ENCODE measurements around the gene GRAMD4.

GRAMD4 gene

DNA sequence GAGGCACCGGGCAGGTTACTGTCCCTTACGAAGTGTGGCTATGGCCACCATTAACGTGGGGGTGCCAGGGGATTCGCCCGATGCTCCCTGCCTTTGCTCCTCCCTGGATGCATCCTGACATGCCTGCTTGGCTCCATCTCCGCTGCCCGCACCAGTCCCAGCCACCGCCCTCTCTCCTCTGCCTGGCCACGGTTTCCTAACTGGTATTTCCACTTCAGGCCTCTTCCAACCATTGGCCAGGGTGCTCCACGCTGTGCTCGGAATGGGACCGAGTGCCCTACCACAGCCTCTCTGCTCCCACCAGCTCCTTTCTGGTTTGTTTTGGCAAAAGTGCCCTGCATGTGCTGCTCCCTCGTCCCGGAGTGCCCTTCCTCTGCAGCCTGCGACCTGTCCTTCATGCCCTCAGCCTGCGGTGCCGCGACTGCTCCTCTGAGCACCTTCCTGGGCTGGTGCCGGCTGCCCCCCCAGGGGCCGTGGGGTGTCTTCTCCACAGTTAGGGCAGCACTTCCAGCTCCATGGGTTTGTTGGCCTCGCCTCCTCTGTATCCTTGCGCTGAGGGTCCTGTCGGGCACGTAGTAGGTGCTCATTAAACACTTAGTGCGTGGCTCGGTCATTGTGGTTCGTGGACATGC is 12.6 kb upstream of the GRAMD4 start:
- no peak for FAIRE-seq
- TF ChIP-seq POLR2A (IDR thresholded peaks at IDR 0.05; ENCODE audit: low read depth, low read length) (no peak), TAF1 (IDR thresholded peaks at IDR 0.05; ENCODE audit: low read depth, low read length) (no peak), PAX5 (IDR thresholded peaks at IDR 0.05; ENCODE audit: insufficient read depth, low read length, severe bottlenecking) (no peak), POU2F2 (IDR thresholded peaks at IDR 0.05; ENCODE audit: low read depth, low read length) (no peak), SPI1 (IDR thresholded peaks at IDR 0.05; ENCODE audit: low read depth, low read length) (no peak), POLR2AphosphoS5 (IDR thresholded peaks at IDR 0.05; ENCODE audit: low read depth, low read length) (no peak)

DNA sequence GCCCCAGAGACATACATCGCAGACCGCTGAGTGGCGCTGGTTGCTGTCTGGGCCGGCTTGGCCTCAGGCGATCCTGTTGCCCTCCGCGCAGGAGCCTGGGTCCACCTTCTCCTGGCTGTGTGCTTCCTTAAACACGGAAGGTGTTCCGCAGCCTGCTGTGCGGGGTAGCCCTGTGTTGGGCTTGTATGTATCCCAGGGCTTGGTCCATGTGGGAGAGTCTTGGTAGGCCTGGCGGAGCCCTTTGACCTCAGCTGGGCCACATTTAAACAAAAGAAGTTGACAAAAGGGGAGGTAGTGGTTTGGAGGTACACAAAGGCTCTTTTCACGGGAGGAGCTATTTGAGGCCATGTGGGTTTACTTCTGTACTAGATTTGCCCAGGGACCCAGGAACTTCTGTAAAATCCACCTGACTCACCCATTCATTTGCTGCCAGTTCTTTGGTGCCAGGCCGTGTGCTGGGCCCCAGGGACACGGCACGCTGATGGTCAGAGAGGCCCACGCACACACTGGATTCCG is 11.0 kb upstream of the GRAMD4 start:
- FAIRE-seq: no peak
- DNase-seq (ENCODE audit: insufficient read length, low spot score): no peak
- TF ChIP-seq POLR2AphosphoS5 (IDR thresholded peaks at IDR 0.05; ENCODE audit: low read depth, low read length) (no peak), TAF1 (IDR thresholded peaks at IDR 0.05; ENCODE audit: low read depth, low read length) (no peak), POU2F2 (IDR thresholded peaks at IDR 0.05; ENCODE audit: low read depth, low read length) (no peak), POLR2A (IDR thresholded peaks at IDR 0.05; ENCODE audit: low read depth, low read length) (no peak), SPI1 (IDR thresholded peaks at IDR 0.05; ENCODE audit: low read depth, low read length) (no peak), PAX5 (IDR thresholded peaks at IDR 0.05; ENCODE audit: insufficient read depth, low read length, severe bottlenecking) (no peak)

More for the DNA sequence above, 12.6 kb upstream of the GRAMD4 start:
- no peak for DNase-seq (ENCODE audit: insufficient read length, low spot score)

DNA sequence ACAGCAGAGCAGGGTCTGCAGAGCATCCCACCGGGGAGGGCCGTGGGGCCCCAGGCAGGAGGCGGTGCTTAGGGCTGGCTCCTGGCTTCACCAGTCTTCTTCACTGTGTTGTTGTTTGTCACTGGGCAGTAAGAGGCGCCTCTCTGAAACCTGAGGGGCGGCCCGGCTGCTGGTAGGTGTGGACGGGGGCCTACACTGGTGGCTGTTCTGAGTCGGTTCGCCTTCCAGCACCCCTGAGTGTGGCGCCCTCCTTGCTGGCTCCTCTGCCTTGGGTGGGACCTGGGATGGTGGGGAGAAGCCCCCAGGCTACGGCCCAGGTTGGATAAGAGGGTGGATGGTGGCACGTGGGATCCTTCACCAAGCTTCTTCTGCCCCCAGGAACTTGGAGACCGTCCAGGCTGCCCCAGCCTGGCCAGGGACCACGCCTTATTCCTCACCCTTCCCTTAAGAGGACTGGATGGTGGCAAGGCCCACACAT is 10.4 kb upstream of the GRAMD4 start:
- no peak for TF ChIP-seq TAF1 (IDR thresholded peaks at IDR 0.05; ENCODE audit: low read depth, low read length)
- no peak for TF ChIP-seq SPI1 (IDR thresholded peaks at IDR 0.05; ENCODE audit: low read depth, low read length)
- no peak for TF ChIP-seq POLR2A (IDR thresholded peaks at IDR 0.05; ENCODE audit: low read depth, low read length)
- TF ChIP-seq POLR2AphosphoS5 (IDR thresholded peaks at IDR 0.05; ENCODE audit: low read depth, low read length): no peak
- no peak for TF ChIP-seq PAX5 (IDR thresholded peaks at IDR 0.05; ENCODE audit: insufficient read depth, low read length, severe bottlenecking)
- no peak for TF ChIP-seq POU2F2 (IDR thresholded peaks at IDR 0.05; ENCODE audit: low read depth, low read length)
- no peak for FAIRE-seq
- DNase-seq (ENCODE audit: insufficient read length, low spot score): no peak

DNA sequence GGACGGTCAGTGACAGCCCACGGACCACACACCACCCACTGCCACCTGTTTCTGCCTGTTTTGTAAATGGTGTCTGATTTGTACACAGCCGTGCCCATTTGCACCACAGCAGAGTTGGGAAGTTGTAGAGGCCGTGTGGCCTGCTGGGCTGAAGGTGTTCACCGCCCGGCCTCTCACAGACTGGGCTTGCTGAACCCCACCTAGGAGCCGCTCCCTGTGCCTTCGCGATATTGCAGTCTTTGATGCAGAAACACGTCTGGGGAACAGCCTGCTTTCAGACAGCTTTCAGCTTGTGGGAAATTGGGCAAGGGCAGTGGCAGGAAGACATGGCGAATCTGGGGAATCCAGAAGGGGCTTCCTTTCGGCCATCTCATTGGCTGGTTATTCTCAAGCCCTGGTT is 9.8 kb upstream of the GRAMD4 start:
- TF ChIP-seq POU2F2 (IDR thresholded peaks at IDR 0.05; ENCODE audit: low read depth, low read length): no peak
- no peak for TF ChIP-seq TAF1 (IDR thresholded peaks at IDR 0.05; ENCODE audit: low read depth, low read length)
- TF ChIP-seq POLR2A (IDR thresholded peaks at IDR 0.05; ENCODE audit: low read depth, low read length): no peak
- no peak for TF ChIP-seq POLR2AphosphoS5 (IDR thresholded peaks at IDR 0.05; ENCODE audit: low read depth, low read length)
- no peak for TF ChIP-seq SPI1 (IDR thresholded peaks at IDR 0.05; ENCODE audit: low read depth, low read length)
- TF ChIP-seq PAX5 (IDR thresholded peaks at IDR 0.05; ENCODE audit: insufficient read depth, low read length, severe bottlenecking): no peak
- no peak for DNase-seq (ENCODE audit: insufficient read length, low spot score)
- FAIRE-seq: no peak

DNA sequence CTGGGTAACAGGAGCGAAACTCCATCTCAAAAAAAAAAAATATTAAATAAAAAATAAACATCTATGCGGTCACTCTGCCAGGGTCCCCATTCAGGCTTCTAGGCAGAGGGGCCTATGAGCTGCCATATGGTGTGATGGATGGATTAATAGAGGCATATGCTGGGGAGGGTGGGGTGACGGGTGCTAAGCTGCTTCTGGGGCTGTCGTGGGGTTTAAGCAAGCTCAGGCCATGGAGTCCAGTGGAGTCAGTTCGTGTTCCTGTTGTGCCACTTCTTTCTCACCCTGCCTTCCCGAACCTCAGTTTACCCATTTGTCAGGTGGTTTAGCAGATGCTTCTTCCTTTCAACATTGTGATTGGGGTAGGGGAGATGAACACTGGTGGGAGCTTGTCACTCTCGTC is 9.0 kb upstream of the GRAMD4 start:
- TF ChIP-seq TAF1 (IDR thresholded peaks at IDR 0.05; ENCODE audit: low read depth, low read length): no peak
- no peak for TF ChIP-seq POLR2A (IDR thresholded peaks at IDR 0.05; ENCODE audit: low read depth, low read length)
- no peak for TF ChIP-seq POU2F2 (IDR thresholded peaks at IDR 0.05; ENCODE audit: low read depth, low read length)
- no peak for TF ChIP-seq PAX5 (IDR thresholded peaks at IDR 0.05; ENCODE audit: insufficient read depth, low read length, severe bottlenecking)
- TF ChIP-seq POLR2AphosphoS5 (IDR thresholded peaks at IDR 0.05; ENCODE audit: low read depth, low read length): no peak
- no peak for TF ChIP-seq SPI1 (IDR thresholded peaks at IDR 0.05; ENCODE audit: low read depth, low read length)
- FAIRE-seq: no peak
- DNase-seq (ENCODE audit: insufficient read length, low spot score): no peak

DNA sequence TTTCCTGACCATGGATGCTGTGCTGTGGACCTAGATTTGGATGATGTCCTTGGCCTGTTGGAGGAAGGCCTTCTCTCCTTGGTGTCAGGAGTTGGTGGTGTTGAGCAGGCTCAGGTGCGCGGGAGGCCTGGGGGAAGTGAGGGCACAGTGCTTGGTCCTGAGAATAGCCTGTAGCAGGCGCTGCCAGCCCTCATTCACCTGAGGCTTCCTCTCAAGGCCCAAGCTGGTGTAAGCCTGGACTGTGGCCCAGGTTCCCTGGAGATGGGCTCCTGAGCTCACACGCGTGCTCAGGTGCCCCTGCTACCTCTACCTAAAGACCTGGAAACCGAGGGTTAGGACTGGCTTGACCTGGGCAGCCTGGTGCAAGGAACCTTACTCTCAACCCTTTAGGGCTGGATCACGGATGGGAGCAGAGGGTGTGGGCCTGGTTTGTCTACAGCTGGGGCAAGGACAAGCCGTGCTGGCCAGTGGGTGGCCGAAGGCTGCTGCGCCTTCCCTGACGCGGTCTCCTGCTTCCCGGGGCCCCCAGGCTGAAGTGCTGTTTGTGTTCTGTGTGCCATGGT is 7.8 kb upstream of the GRAMD4 start:
- DNase-seq (ENCODE audit: insufficient read length, low spot score): no peak
- FAIRE-seq: peak; percentile 93
- TF ChIP-seq SPI1 (IDR thresholded peaks at IDR 0.05; ENCODE audit: low read depth, low read length): no peak
- TF ChIP-seq POLR2AphosphoS5 (IDR thresholded peaks at IDR 0.05; ENCODE audit: low read depth, low read length): no peak
- no peak for TF ChIP-seq POLR2A (IDR thresholded peaks at IDR 0.05; ENCODE audit: low read depth, low read length)
- TF ChIP-seq POU2F2 (IDR thresholded peaks at IDR 0.05; ENCODE audit: low read depth, low read length): no peak
- no peak for TF ChIP-seq TAF1 (IDR thresholded peaks at IDR 0.05; ENCODE audit: low read depth, low read length)
- no peak for TF ChIP-seq PAX5 (IDR thresholded peaks at IDR 0.05; ENCODE audit: insufficient read depth, low read length, severe bottlenecking)

DNA sequence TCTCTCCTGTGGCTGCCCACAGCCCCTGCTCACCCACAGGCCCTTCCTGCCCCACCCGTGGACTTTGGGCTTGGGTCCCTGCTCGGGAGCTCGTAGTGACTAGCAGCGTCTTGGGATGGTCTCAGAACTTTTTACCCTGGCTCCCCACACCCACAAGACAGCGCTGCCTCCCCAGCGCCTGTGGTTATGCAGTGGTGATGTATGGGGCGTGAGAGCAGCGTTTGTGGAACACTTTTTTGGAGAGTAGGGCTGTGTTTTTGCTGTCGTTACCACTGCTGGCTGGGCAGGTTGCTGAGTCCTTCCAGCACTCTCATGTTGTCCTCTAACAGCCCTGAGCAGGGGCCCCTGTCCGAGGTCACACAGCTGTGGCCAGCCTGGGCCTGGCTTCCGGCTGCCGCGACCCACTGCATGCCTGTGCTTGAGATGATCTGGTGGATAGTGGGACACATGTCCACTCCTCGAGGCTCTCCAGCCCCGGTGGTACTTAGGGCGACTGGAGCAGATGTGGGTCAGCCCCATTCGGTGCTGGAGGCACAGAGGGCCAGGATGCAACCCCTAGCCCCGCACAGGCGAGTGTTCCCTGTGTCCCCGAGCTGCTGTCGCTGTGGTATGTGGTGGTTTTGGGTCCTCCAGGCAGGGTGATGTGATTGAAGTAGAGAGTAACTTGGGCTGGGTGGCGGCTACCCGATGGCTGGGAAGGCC is 7.1 kb upstream of the GRAMD4 start:
- DNase-seq (ENCODE audit: insufficient read length, low spot score): no peak
- no peak for TF ChIP-seq POLR2AphosphoS5 (IDR thresholded peaks at IDR 0.05; ENCODE audit: low read depth, low read length)
- no peak for TF ChIP-seq POLR2A (IDR thresholded peaks at IDR 0.05; ENCODE audit: low read depth, low read length)
- no peak for TF ChIP-seq SPI1 (IDR thresholded peaks at IDR 0.05; ENCODE audit: low read depth, low read length)
- no peak for TF ChIP-seq TAF1 (IDR thresholded peaks at IDR 0.05; ENCODE audit: low read depth, low read length)
- no peak for TF ChIP-seq PAX5 (IDR thresholded peaks at IDR 0.05; ENCODE audit: insufficient read depth, low read length, severe bottlenecking)
- FAIRE-seq: no peak

DNA sequence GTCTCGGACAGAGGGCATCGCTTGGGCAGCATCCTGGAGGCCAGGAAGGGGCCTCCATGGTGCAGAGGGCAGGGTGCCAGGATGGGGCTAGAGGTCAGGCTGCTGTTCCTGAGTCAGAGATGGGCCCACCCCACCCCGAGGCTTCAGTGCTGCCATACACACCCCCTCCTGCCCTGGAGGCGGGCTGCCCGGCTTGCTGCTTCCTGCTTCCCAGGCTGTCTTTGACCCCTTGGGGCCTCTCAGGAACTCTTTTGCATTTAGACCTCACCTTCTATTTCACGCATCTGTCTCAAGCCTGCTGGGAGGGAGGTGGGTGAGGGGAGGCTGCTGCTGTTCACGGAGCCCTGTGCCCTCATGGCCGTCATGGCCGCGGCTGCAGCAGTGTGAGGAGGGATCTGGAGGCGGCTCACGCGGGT is 6.6 kb upstream of the GRAMD4 start:
- DNase-seq (ENCODE audit: insufficient read length, low spot score) (peak; percentile 59), FAIRE-seq (no peak)
- no peak for TF ChIP-seq SPI1 (IDR thresholded peaks at IDR 0.05; ENCODE audit: low read depth, low read length)
- no peak for TF ChIP-seq POU2F2 (IDR thresholded peaks at IDR 0.05; ENCODE audit: low read depth, low read length)
- TF ChIP-seq POLR2AphosphoS5 (IDR thresholded peaks at IDR 0.05; ENCODE audit: low read depth, low read length): no peak
- TF ChIP-seq TAF1 (IDR thresholded peaks at IDR 0.05; ENCODE audit: low read depth, low read length): no peak
- TF ChIP-seq POLR2A (IDR thresholded peaks at IDR 0.05; ENCODE audit: low read depth, low read length): no peak

All from GM12891 (cell line).